ENCODE measurements around the gene ATP6V1A. TPM values are rescaled to one million over a fixed set of nuclear protein-coding genes. Genes with fewer than 3 reads are reported as not detected.
A peak's percentile ranks its signal among the peaks of the same experiment; 100 is the strongest.

ATP6V1A gene
- polyA plus RNA-seq, 3 donors, result 35.1 to 295 (median 254) TPM

DNA sequence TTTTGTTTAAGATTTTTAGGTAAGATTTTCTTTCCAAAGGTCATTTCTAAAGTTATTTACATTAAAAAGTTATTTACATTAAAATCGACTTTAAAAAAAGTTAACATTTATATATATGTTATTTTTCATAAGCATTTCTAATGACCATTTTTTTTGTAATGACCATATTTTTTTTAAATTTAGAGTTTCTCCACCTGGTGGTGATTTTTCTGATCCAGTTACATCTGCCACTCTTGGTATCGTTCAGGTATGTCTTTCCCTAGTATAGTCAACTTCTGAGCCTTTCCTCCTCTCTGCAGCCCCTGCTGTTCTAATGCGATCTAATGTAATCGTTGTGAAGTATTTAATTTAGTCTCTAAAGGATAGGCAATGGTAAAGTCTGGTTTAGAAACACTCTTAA, 48.9 kb downstream of the ATP6V1A start:
- H3K36me3 Mint-ChIP-seq, result peaks cover 65 to 77% of the 10 kb centered on the region in 2 donors
- no peak overlapping the region for H3K27ac ChIP-seq (ENCODE audit: low read depth in 1 of 2, low read length in 2 of 2)
- intact Hi-C loops (cut with micrococcal nuclease), result no loop called here

DNA sequence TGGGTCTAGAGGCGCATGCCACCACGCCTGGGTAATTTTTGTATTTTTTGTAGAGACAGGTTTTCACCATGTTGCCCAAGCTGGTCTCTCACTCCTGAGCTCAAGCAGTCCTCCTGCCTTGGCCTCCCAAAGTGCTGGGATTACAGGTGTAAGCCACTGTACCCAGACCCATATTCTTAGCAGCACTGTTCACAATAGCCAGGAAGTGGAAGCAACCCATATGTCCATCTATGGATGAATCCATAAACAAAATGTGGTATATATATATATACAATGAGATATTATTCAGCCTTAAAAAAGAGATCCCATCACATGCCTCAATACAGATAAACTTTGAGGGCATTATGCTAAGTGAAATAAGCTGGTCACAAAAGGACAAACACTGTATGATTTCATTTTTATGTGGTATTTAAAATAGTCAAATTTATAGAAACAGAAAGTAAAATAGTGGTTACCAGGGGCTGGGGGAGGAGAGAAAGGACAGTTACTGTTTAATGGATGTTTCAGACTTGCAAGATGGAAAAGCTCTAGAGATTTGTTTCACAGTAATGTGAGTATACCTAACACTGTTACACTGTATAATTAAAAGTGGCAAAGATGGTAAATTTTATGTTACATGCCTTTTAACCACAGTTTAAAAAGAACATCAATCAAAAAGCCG, 56.1 kb downstream of the ATP6V1A start:
- Mint-ChIP-seq H3K9me3 (no peaks in the 10 kb centered on the region), H3K4me3 (no peak overlapping the region), H3K27me3 (ENCODE audit: low read depth in 3 of 3) (no peaks in the 10 kb centered on the region), H3K27ac (peak overlapping the region in 4 of 7 donors; percentile 19 to 53 (median 28)), H3K36me3 (peaks cover 75 to 92% of the 10 kb centered on the region in 2 donors), H3K4me1 (no peaks in the 10 kb centered on the region)
- TF ChIP-seq, protein P1, sequence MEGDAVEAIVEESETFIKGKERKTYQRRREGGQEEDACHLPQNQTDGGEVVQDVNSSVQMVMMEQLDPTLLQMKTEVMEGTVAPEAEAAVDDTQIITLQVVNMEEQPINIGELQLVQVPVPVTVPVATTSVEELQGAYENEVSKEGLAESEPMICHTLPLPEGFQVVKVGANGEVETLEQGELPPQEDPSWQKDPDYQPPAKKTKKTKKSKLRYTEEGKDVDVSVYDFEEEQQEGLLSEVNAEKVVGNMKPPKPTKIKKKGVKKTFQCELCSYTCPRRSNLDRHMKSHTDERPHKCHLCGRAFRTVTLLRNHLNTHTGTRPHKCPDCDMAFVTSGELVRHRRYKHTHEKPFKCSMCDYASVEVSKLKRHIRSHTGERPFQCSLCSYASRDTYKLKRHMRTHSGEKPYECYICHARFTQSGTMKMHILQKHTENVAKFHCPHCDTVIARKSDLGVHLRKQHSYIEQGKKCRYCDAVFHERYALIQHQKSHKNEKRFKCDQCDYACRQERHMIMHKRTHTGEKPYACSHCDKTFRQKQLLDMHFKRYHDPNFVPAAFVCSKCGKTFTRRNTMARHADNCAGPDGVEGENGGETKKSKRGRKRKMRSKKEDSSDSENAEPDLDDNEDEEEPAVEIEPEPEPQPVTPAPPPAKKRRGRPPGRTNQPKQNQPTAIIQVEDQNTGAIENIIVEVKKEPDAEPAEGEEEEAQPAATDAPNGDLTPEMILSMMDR (IDR thresholded peaks at IDR 0.05), result no peak
- WGBS (ENCODE audit: insufficient coverage), result no CpG with 5 or more reads among the region's 3 CpGs
- peaks cover 18% of the 10 kb centered on the region for H4K20me1 ChIP-seq (ENCODE audit: insufficient read depth, low read length)
- peaks cover 95 to 99% of the 10 kb centered on the region in 2 donors for H3K36me3 ChIP-seq (replicated peaks in 1 of 2; ENCODE audit: control insufficient read depth in 1 of 2, insufficient read depth in 2 of 2, low read length in 2 of 2)
- no peak for DNase-seq
- H3K27ac ChIP-seq (ENCODE audit: low read depth in 1 of 2, low read length in 2 of 2), result peak overlapping the region in 1 of 2 donors; percentile 27
- H3K27me3 ChIP-seq (ENCODE audit: control insufficient read depth in 2 of 2, insufficient read depth in 2 of 2, low read length in 2 of 2), result no peaks in the 10 kb centered on the region
- no peak overlapping the region for H3K4me3 ChIP-seq (replicated peaks in 1 of 3; ENCODE audit: low read depth in 2 of 3, low read length in 3 of 3)
- intact Hi-C loops (cut with micrococcal nuclease), result no loop called here
- H3K79me2 ChIP-seq (ENCODE audit: insufficient read depth, low read length), result no peaks in the 10 kb centered on the region
- H3K9ac ChIP-seq (ENCODE audit: insufficient read depth, low read length, poor library complexity, severe bottlenecking), result no peak overlapping the region
- no peaks in the 10 kb centered on the region for H3K9me3 ChIP-seq (replicated peaks in 1 of 2; ENCODE audit: control insufficient read depth in 1 of 2, insufficient read depth in 1 of 2, low read length in 2 of 2)
- no peak overlapping the region for H3K4me2 ChIP-seq (replicated peaks; ENCODE audit: extremely low read depth, low read length, poor library complexity, severe bottlenecking)
- no peaks in the 10 kb centered on the region for H3K4me1 ChIP-seq (ENCODE audit: control insufficient read depth in 1 of 2, insufficient read depth in 2 of 2, low read length in 2 of 2)
- no peak overlapping the region for H2AFZ ChIP-seq (ENCODE audit: insufficient read depth, low read depth, low read length, poor library complexity, severe bottlenecking)

More for the DNA sequence above, 48.9 kb downstream of the ATP6V1A start:
- H3K4me3 ChIP-seq (replicated peaks in 1 of 3; ENCODE audit: low read depth in 2 of 3, low read length in 3 of 3), result no peak overlapping the region
- Mint-ChIP-seq H3K4me1 (no peaks in the 10 kb centered on the region), H3K9me3 (no peaks in the 10 kb centered on the region), H3K27ac (peak overlapping the region in 1 of 7 donors; percentile 39), H3K4me3 (no peak overlapping the region), H3K27me3 (ENCODE audit: low read depth in 3 of 3) (no peaks in the 10 kb centered on the region)
- H4K20me1 ChIP-seq (ENCODE audit: insufficient read depth, low read length), result peaks cover 13% of the 10 kb centered on the region
- no peaks in the 10 kb centered on the region for H3K4me1 ChIP-seq (ENCODE audit: control insufficient read depth in 1 of 2, insufficient read depth in 2 of 2, low read length in 2 of 2)
- no peak overlapping the region for H3K9ac ChIP-seq (ENCODE audit: insufficient read depth, low read length, poor library complexity, severe bottlenecking)
- WGBS (ENCODE audit: insufficient coverage), result no CpG with 5 or more reads among the region's 4 CpGs
- no peaks in the 10 kb centered on the region for H3K79me2 ChIP-seq (ENCODE audit: insufficient read depth, low read length)
- no peaks in the 10 kb centered on the region for H3K9me3 ChIP-seq (replicated peaks in 1 of 2; ENCODE audit: control insufficient read depth in 1 of 2, insufficient read depth in 1 of 2, low read length in 2 of 2)
- DNase-seq, result no peak
- H2AFZ ChIP-seq (ENCODE audit: insufficient read depth, low read depth, low read length, poor library complexity, severe bottlenecking), result no peak overlapping the region
- H3K36me3 ChIP-seq (replicated peaks in 1 of 2; ENCODE audit: control insufficient read depth in 1 of 2, insufficient read depth in 2 of 2, low read length in 2 of 2), result peaks cover 88 to 96% of the 10 kb centered on the region in 2 donors
- H3K4me2 ChIP-seq (replicated peaks; ENCODE audit: extremely low read depth, low read length, poor library complexity, severe bottlenecking), result no peak overlapping the region
- TF ChIP-seq, protein P1 (IDR thresholded peaks at IDR 0.05), result no peak
- no peaks in the 10 kb centered on the region for H3K27me3 ChIP-seq (ENCODE audit: control insufficient read depth in 2 of 2, insufficient read depth in 2 of 2, low read length in 2 of 2)
